ENCODE results near the gene SARDH.

DNA sequence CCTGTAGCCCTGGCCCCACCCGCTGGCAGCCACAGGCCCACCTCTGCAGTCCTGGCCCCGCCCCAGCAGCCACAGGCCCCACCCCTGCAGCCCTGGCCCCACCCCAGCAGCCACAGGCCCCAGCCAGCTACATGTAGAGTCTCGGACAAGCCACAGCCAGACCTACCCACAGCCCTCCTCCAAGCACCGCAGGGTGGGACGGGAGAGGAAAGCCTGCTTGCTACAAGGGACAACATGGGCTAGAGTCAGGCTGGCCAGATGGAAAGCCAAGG, 49.5 kb upstream of the SARDH start:
- TF ChIP-seq, protein P1, sequence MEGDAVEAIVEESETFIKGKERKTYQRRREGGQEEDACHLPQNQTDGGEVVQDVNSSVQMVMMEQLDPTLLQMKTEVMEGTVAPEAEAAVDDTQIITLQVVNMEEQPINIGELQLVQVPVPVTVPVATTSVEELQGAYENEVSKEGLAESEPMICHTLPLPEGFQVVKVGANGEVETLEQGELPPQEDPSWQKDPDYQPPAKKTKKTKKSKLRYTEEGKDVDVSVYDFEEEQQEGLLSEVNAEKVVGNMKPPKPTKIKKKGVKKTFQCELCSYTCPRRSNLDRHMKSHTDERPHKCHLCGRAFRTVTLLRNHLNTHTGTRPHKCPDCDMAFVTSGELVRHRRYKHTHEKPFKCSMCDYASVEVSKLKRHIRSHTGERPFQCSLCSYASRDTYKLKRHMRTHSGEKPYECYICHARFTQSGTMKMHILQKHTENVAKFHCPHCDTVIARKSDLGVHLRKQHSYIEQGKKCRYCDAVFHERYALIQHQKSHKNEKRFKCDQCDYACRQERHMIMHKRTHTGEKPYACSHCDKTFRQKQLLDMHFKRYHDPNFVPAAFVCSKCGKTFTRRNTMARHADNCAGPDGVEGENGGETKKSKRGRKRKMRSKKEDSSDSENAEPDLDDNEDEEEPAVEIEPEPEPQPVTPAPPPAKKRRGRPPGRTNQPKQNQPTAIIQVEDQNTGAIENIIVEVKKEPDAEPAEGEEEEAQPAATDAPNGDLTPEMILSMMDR (IDR thresholded peaks at IDR 0.05): no peak
- no peak for TF ChIP-seq POLR2A (IDR thresholded peaks at IDR 0.05)

Measured in esophagus squamous epithelium (tissue), 4 donors.